Astrocyte of the cerebellum (primary cell): ENCODE data around the gene BPTF.
"Not testable (repeated sequence)": the region's sequence is repeated elsewhere in the genome, so short reads cannot be mapped to it uniquely, and the experiment has no call there.

Experiments used
- DNase-seq: peaks from one replicate; pipeline ENCODE4 v3.0.0-alpha.2; 2011; ENCODE audit warnings: low read depth
- H3K4me3 ChIP-seq: 2 replicates; pipeline ENCODE4 v1.5.1; 2011; ENCODE audit warnings: mild to moderate bottlenecking, low read depth, low read length, moderate library complexity
- in situ Hi-C: cut with HindIII; loops from 2 replicates; pipeline ENCODE4 v1.10.0; 2017; ENCODE audit warnings: low sequenced_read_pairs
- TF ChIP-seq, protein P1 (sequence below): IDR thresholded peaks from 2 replicates; pipeline ENCODE4 v1.5.1; 2012; ENCODE audit warnings: low read length, low read depth, moderate library complexity, mild to moderate bottlenecking; ENCODE audit errors: missing control alignments

BPTF gene

DNA sequence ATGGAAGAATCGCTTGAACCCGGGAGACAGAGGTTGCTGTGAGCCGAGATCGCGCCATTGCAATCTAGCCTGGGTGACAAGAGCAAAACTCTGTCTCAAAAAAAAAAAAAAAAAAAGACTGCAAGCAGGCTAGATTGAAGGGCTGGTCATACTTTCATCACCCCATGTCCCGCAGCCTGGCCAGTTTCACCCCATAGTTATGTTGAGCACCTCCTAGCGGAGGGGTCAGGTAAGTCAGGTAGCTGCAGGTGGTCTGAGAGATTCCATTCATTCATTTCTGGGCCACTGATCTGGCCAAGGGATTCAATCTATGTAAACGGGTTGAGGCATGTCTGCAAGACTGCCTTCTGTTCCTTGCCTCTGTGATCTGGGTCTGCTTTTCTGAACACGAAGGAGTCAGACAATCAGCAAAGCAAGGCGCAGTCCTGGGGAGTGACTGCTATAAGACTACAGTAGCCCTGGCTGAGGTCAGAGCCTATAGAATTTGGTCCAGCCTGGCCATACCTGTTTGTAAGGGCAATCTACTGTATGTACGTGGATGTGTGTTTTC lies 23.6 kb upstream of the BPTF start:
- TF ChIP-seq, protein P1, sequence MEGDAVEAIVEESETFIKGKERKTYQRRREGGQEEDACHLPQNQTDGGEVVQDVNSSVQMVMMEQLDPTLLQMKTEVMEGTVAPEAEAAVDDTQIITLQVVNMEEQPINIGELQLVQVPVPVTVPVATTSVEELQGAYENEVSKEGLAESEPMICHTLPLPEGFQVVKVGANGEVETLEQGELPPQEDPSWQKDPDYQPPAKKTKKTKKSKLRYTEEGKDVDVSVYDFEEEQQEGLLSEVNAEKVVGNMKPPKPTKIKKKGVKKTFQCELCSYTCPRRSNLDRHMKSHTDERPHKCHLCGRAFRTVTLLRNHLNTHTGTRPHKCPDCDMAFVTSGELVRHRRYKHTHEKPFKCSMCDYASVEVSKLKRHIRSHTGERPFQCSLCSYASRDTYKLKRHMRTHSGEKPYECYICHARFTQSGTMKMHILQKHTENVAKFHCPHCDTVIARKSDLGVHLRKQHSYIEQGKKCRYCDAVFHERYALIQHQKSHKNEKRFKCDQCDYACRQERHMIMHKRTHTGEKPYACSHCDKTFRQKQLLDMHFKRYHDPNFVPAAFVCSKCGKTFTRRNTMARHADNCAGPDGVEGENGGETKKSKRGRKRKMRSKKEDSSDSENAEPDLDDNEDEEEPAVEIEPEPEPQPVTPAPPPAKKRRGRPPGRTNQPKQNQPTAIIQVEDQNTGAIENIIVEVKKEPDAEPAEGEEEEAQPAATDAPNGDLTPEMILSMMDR, result peak; percentile 3
- in situ Hi-C loops, result loop anchor here (5.0 kb wide), 1 partner anchor 61 kb away; no protein-coding TSS in a partner anchor
- no peak overlapping the region for H3K4me3 ChIP-seq
- DNase-seq, result no peak

DNA sequence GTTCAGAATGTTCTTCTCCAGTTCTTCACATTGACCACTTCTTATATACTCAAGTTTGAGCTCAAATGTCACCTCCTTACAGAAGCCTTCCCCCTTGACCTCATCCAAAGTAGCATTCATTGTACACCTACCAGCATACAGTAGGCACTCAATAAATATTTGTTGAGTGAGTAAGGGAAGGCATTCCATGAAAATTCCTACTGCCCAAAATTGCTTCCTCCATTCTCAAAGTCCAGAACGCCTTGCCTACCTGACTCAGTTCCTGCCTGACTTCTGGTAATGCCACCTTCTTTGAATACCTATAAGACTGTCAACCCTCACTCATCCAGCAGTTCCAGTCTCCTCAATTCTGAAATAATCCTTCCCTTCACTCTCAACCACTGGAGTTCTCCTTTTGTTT lies 14.8 kb upstream of the BPTF start:
- DNase-seq, result no peak
- no peak overlapping the region for H3K4me3 ChIP-seq
- in situ Hi-C loops, result no loop called here
- TF ChIP-seq, protein P1, result no peak

DNA sequence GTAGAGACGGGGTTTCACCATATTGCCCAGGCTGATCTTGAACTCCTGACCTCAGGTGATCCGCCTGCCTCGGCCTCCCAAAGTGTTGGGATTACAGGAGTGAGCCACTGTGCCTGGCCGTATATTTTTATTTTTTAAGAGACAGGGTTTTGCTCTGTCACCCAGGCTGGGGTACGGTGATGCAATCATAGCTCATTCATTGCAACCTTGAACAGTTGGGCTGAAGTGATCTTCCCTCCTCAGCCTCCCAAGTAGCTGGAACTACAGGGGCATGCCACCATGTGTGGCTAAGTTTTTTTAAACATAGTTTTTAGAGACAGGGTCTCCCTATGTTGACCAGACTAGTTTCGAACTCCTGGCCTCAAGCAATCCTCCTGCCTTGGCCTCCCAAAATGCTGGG lies 12.9 kb upstream of the BPTF start:
- DNase-seq, in situ Hi-C loops, H3K4me3 ChIP-seq: not testable (repeated sequence)

DNA sequence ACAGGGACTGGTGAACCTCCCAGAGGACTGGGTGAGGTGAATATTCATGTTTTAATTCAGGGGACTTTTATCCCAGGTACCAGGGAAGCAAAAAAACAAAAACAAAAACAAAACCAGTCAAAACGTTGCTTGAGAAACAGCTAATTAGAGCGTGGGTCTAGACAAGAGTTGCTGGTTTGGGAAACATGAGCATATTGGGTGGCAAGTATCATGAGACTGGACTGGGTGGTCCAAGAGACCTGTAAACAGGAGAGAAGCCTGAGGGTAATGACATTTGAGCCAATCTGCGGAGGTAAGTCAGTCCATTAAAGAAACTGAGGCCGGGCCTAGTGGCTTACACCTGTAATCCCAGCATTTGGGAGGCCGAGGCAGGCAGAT lies 11.5 kb upstream of the BPTF start:
- in situ Hi-C loops, result no loop called here
- TF ChIP-seq, protein P1, result no peak
- no peak overlapping the region for H3K4me3 ChIP-seq
- DNase-seq, result no peak

DNA sequence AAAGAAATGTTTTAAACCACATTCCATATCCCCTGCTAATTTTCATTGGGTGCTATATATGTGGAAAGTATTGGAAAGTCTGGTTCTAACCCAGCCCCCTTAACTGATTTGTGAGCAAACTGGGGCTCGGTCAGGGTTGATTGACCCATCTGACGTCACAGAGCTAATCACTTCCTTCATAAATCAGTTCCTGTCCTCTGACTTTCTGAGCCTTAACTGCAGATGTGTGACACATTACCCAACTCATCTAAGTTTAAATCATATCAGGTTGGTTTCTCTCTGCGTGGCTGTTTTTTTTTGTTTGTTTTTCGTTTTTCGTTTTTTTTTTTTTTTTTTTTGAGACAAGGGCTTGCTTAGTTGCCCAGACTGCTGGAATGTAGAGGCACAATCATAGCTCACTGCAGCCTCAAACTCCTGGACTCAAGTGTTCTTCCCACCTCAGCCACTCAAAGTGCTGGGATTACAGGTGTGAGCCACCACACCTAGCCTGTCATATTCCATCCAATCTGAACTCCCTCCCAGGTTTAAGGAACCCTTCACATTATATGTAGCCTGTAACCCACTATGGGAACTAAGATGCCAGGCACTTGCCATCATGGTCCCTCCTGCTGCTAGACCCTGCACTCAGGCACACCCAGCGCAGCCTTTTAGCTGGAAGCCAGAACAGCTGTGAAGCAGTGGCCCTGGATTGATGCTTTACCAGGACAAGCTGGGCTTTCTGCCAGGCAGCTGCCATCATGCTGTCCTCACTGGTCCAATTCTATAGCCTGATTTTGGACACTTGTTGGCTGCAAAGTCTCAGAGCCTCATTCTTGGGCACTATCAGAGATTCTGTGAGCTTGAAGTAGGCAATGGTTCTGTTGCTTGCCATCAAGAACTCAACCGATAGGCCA lies 6.9 kb upstream of the BPTF start:
- H3K4me3 ChIP-seq, result no peak overlapping the region
- in situ Hi-C loops, result no loop called here
- DNase-seq, result no peak
- TF ChIP-seq, protein P1, result no peak

DNA sequence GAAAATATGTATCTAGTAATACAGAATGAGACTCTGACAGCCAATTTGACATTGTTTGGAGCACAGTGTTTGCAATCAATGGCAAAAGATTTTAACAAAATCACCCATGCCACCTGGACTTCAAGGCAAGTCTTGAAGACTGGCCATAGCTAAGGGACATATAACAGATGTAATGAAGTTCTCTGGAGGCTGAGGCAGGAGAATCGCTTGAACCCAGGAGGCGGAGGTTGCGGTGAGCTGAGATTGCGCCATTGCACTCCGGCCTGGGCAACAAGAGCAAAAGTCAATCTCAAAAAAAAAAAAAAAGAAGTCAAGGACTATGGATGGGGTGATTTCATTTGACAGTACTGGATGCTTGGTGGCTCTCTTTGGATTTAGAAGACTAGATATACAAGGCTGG lies 5.6 kb upstream of the BPTF start:
- in situ Hi-C loops, result no loop called here
- H3K4me3 ChIP-seq, result no peak overlapping the region
- TF ChIP-seq, protein P1, result no peak
- DNase-seq, result no peak

DNA sequence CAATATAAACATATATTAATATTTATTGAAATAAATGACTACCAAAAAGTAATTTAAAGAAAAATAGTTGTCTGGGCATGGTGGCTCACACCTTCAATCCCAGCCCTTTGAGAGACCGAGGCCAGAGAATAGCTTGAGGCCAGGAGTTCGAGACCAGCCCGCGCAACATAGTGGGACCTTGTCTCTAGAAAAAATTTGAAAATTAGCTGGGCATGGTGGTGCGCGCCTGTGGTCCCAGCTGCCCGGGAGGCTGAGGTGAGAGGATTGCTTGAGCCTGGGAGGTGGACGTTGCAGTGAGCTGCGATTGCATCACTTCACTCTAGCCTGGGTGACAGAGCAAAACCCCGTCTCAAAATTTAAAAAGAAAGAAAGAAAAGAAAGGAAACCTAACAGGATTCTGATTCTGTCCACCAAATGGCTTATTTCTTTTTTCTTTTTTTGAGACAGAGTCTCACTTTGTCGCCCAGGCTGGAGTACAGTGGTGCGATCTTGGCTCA lies 3.4 kb upstream of the BPTF start:
- DNase-seq, result no peak
- no peak overlapping the region for H3K4me3 ChIP-seq
- TF ChIP-seq, protein P1, result no peak
- in situ Hi-C loops, result no loop called here

DNA sequence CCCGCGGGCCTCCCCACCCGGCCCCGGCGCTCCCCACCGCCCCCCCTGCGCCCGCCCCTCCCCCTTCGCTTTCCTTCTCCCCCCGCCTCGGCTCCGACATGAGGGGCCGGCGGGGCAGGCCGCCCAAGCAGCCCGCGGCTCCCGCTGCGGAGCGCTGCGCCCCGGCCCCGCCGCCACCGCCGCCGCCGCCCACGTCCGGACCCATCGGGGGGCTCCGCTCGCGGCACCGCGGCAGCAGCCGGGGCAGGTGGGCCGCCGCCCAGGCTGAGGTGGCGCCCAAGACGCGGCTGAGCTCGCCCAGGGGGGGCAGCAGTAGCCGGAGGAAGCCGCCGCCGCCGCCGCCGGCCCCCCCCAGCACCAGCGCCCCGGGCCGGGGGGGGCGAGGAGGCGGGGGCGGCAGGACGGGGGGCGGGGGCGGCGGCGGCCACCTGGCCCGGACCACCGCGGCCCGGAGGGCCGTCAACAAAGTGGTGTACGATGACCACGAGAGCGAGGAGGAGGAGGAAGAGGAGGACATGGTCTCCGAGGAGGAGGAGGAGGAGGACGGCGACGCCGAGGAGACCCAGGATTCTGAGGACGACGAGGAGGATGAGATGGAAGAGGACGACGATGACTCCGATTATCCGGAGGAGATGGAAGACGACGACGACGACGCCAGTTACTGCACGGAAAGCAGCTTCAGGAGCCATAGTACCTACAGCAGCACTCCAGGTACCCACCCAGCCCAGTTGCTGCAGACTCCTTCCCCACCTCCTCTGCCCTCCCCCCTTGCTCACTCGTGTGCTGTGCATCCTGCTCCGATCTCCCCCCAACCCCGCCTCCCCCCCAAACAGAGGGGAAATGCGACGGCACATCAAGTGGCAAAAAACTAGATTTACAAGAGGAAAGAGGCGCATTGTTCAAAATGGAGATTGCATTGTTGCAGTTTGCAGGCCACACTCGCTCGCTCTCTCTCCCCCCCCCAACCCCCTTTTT lies 611 bp downstream of the BPTF start:
- peak overlapping the region; percentile 75 for H3K4me3 ChIP-seq
- DNase-seq, in situ Hi-C loops: not testable (repeated sequence)
